Stimulated activated CD4-positive, alpha-beta T cell treated with anti-CD3 and anti-CD28 coated beads, Interleukin-15, amount 100 ng/mL, for 48 hours (primary cell): ENCODE data around the gene SLC18B1.

Experiments
- DNase-seq, 2 donors: peaks; one replicate each; pipeline ENCODE4 v3.0.0-alpha.2; 2020; ENCODE audit warnings: low read depth in 2 of 2

Gene SLC18B1

DNA sequence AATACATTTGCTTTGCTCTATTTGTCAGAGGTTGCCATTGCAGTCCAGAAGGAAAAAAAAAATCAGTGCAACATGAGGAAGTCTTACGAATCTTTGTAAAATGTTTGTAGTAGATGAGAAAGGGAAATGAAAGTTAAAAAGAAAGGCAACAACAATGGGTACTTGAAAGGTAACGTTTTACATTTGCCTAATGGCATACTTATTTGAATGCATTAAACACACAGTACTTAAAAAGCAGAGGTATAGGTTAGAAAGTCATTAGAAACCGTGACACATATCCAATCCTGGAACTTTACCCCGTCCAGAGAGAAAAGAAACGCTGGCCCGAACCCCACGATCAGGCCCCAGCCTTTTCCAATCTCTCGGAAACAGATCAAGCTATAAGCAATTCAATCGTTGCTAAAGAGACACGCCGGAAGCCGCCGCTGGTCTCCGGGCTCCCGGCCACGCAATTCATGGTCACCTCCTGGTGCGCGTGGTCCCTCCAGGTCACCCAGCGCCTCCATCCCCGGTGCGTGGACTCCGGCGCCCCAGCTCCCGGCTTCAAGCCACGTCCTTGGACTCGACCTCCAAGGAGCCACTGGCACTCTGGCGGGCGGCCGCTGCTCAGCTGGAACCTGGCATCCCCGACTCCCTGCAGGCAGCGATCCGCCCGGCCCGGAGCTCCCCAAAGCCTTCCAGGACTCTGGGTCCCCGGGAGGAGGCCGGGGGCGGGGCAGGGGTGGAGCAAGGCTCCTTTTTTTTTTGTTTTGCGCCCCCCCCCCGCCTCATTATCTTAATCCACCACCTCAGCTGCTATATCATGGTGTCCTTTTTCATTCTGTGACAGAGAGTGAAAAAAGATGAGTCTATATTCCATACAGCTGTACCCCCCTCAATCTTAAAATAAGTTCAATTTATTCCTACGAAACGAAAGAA, at the start of gene SLC18B1:
TSS of gene SLC18B1 (minus strand) at position 687 of the 918 bp plus-strand sequence. CDS start at position 506, 181 bp downstream.
- no peak for DNase-seq

DNA sequence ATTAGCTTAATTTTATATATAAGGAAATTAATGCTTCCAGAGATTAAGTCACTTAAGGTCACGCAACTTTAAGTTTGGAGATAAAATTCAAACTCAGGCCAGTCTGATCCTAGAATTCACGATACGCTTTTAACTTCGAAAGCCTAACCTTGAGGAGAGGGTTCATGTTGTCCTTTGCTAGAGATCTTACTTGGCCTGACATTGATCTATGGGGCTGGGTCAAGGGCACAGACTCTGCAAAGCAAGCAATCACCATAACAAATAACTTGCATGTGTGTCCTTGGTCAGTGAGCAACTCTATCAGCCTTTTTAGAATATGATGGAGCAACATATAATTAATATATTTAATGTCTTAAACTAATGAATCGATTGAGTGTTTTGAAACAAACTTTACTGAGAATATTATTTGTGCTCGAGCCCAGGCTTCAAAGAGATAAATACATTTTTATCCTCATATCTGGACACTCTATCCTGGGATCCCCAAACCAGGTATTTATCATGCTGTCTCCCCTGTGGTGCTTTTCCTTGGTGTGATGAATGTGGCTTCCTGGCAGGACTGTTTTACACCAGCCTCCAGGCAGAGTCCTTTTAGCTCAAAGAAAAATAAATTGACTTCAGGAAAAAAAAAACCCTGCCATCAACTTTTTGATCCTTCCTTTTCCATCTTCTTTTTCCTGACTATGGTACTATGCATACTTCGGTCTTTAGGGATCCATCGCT, 45.0 kb upstream of the SLC18B1 start:
- DNase-seq = no peak

DNA sequence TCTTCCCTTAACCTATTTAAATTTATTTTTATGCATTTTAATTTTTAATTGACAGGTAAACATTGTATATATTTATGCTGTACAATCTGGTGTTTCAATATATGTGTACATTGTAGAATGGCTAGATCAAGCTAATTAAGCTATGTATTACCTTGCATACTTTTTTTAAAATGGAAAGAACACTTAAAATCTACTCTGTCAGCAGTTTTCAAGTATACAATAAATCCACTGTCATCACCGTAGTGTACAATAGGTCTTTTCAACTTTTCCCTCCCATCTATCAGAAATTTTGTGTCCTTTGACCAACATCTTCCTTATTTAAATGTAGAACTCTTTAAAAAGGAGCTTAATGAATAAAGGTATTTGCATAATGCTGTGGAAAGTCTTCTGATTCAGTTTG, 43.5 kb upstream of the SLC18B1 start:
- DNase-seq = no peak

DNA sequence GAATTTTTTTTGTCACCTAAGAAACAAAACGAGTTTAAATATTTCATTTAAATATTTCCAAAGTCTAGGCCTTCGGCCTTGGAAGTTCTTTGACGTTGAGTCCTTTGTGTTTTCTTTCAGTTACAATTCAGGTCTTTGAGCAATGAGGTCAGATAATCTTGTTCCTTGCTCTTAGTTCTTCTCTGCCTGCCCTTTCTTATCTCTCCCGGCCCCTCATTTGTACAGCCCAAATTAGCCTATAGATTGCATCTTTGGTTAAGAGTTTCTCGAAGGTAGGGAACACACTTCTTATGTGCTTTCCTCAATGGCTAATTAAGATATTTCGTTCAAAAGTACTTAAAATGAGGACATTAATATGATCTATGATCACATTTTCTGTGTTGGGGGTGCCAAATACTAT, 34.5 kb upstream of the SLC18B1 start:
- DNase-seq = no peak

DNA sequence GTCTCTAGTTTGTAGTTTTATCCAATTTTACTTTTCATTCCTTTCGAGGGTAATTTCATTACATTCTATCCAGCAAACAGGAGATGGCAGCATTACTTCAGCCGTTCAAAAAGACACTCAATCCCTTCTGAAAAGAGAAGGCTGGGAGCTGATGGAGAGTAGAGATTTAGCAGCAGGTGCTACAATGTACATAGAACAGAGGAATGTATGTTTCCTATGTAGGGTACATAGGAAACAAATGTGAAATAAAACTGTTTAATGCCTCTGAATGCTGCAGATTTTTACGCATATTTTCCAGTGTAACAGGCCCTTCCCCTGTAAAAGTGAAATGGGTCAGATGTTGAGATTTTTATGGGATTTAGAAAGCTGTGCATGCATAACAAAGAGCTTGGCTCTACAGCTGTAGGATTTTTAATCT, 31.9 kb upstream of the SLC18B1 start:
- no peak for DNase-seq

DNA sequence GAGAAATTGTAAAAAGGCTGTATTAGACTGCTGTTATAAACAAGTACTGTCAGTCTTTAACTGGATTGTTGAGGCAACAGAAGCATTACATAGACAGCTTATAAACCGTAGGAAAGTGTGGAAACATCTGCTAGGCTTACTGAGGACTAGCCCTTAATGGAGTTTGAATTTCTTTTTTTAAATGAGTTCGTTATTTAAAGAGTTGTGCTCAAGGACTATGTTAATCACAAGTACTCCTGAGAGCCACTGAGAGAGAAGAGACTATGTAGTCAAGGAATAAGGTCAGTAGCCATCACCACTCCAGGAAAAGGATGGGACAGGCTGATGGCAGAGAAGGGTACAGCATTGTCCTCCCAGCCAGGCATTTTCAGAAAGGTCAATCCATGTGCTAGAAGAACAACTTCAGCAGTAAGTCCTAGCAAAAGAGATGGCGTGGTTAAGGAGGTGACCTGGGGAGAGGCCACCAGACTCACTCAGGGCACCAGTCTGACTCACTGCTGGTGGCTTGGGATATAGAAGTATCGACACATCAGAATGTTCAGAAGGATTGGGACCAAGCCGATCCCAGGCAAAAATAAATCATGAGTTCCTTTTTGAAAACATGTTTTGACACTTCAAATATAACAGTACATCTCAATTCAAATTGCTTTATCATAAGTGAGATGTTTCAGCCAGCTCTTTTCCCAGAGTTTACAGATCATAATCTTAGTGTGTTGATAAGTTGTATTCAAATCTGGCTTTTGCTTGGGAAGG, 22.4 kb upstream of the SLC18B1 start:
- DNase-seq = no peak

DNA sequence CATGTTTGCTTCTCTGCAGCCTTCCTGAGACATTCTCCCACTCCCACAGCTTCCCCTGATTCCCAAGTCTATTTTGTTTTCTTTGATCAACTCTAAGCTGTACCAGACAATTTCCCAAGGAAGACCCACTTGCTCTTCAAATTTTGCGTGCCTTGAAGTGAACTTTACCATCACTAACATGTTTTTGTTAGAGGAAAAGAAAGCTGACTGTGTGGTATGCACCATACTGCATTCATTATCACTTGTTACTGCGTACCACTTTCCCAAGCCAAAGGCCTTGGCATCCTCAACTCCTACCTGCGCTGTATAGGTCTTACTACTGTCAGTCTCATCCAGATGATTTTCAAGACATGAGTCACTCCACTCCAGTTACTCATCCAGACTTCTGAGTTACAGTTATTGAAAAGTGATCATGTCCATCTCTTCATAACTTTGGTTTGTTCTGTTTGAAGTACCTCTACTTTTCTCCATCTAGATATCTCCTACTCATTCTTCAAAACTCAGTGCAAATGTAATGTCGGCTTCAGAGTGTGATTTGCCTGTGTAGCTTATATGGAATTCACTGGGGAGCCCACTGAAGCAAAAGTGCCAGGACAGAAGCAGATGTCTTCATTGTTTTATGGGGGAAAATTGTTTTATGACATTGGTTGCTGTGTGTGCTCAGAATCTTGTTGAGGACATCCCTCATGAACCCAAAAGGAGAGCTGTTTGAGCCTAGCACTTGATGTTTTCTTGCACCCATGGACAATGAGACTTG, 21.1 kb upstream of the SLC18B1 start:
- DNase-seq = no peak

DNA sequence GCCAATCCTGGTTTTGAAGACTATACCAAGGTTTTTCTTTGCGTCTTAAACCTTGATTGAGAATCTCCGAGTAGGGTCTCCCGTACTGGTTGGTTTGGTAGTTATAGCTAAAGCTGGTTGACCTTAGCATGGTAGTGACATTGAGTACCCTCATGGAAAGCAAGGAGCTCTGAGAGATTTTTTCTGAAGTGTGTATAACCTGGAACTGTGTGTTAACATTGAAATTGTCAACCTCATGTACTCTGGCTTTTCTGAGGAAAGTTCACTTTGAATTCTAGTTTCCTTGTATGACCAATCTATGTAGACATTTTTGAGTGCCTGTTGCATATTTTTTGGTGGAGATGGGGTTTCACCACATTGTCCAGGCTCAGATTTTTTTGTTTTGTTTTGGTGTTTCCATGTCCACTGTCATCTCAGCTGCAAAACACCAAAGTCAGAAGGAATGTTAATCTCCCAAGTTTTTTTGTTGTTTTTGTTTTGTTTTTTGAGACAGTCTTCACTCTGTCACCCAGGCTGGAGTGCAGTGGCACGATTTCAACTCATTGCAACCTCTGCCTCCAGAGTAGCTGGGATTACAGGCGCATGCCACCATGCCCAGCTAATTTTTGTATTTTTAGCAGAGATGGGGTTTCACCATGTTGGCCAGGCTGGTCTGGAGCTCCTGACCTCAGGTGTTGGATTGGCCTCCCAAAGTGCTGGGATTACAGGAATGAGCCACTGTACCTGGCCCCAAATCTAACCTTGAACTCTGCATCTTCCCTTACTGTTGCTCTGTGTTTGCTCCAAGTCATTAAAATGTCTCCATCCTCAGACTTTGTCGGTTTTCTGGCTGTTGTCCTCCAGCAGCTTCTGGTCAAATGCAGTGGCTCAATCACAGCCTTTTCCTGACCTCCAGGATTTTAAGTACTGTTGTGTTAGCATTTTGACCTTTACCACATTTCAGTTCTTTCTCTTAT, 20.2 kb upstream of the SLC18B1 start:
- DNase-seq = no peak

DNA sequence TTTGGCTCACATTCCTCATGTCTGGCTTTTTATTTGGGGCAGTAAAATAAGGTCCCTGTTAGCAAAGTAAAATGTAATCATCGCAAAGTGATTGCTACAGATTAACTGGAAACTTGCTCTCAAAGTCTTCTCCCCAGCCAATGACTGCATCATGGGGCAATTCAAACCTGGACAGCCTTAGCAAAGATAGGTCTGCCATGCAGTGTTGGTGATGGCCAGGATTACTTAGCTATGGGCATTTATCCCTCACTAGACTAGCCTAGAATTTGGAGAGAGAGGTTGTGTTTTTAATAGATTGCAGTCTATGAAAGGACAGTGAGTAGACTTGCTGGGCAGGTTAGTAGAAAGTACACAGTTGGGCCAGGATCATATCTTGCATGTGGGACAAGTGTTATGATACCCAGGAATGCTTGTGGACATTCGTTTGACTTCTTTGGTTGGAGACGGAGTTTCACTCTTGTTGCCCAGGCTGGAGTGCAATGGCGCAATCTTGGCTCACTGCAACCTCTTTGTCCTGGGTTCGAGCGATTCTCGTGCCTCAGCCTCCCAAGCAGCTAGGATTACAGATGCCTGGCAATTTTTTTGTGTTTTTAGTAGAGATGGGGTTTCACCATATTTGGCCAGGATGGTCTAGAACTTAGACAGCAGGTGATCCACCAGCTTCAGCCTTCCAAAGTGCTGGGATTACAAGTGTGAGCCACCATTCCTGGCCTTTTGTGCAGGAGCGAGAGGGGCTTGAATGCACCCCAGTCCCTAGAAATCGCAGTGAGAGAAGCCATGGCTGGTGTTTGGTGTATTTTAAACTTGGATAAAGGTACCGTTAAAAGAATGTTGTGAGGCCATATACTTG, 19.3 kb upstream of the SLC18B1 start:
- no peak for DNase-seq

DNA sequence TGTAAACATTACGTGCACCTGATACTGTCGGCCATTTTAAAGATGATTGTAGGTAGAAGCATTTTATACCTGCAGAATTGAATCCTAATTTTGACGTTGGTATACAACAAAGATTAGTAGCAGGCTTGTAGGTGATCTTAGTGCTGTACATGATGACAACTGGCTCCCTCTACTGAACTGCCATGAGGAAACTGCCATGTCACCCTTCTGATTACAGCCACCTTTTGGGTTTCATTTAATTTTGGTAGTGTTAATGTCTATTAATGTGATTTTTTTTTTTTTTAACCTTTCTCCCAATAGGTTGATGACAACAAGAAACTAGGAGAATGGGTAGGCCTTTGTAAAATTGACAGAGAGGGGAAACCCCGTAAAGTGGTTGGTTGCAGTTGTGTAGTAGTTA, 18.2 kb upstream of the SLC18B1 start:
- DNase-seq = no peak

DNA sequence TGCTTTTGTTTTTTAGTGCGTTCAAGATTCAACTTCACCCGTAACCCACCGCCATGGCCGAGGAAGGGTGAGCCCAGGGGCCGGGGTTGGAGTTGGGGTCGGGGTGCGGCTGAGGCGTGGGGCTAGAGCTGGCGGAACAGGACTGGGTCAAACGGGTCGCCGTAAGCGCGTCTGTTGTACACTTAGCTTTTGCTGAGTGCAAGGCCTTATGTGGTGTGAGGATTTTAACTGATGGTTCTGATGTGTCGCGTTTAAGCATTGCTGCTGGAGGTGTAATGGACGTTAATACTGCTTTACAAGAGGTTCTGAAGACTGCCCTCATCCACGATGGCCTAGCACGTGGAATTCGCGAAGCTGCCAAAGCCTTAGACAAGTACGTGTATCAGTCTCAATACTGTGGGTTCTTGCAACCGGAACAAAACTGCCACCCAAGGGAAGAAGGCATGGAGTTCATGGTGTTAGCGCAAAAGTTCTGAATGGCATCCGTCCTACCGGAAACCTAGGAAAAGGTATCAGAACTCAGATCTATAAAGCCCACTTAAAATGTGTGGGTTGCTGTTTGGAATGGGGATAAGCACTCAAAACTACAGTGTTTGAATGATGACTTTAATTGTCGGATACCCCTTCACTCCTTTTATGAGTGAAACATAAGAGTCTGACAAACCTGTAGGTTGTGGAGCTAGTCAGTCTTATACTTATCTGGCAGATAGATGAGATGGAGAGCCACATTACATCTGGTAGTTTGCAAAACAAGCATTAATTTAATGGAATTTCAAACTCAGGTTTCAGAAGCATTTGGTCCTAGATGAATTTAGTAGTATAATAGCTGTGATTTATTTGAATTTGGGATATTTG, 16.5 kb upstream of the SLC18B1 start:
- no peak for DNase-seq

DNA sequence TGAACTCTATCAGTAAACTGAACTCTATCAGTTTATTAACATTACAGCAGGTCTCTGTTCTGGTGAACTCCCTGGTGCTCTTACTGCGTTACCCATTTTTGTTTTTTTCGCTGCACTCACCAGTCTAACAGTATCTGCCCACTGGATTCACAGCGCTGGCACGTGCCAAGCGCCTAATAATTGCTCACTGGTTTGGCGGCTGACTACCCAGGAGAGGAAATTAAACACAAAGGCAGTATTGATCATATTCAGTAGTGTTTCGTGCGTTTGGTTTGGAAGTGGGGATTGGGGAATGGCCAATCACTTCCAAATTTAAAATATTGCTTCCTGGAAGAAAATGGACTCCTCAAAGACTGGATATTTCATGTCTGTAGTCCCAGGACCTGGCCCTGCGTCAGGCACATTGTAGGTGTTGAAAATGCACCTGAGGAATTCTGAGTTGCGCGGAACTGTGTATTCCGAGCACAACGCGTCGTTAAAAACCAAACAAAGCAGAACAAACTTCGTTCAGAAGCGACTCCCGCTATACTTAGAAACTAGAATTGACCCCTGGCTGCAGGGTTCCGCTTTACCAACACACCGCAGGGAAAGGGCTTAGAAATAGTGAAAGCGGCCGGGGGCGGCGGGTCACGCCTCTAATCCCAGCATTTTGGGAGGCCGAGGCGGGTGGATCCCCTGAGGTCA, 14.9 kb upstream of the SLC18B1 start:
- DNase-seq = no peak

DNA sequence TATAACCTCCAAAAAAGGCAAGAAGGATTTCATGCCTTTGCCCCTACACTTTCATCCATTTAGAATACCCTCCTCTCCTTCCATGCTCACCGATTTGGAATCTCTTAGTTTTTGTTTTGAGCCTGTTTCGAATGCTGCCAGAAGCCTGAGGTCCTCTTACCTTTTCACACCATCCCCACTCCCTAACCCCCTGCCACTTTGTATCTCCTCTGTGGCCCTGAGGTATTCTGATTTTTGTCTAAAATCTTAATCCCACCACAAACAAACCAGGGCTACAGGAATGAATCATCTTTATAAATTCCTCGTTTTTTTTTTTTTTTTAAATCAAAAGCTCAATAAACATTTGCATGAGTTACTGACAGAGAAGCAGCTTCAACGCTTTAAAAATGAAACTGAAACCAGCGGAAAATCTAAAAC, 14.3 kb upstream of the SLC18B1 start:
- DNase-seq = no peak

DNA sequence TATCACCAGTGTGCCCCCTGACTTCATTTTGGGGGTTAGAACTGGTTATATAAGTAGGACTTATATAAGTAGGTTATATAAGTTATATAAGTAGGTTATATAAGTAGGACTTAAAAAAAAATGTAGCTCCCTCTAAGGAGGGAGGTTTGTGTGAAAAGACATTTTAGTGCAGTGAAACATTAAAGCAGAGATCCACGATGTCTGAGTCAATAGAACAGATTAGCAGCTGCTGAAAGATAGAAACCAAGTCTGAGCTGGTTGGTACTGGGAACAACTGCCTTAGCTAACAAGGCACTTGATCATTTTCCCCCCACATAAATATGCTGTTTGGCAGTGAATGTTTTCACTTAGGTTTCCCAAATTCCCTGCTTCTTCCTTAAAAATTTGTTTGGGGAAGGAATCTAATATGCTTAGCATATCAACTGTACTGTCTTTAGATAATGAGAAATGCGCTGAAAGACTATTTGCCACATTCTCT, 13.9 kb upstream of the SLC18B1 start:
- DNase-seq = no peak

DNA sequence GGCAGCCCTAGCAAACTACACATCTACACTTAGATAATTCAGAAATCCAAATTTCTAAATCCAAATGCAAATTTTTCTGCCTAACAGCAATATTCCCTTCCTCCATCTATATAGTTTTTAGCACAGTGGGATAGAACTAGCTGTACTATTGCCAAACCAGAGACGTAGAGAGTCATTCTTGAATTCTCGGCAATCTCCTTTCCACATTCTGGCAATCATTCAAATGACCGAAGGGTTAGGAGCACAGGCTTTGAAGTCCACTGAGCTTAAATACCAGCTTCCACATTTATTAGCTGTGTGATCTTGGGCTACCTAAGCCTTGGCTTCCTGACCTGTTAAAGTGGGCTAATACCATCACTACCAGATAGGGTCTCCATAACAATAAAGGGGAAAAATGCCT, 12.8 kb upstream of the SLC18B1 start:
- no peak for DNase-seq

DNA sequence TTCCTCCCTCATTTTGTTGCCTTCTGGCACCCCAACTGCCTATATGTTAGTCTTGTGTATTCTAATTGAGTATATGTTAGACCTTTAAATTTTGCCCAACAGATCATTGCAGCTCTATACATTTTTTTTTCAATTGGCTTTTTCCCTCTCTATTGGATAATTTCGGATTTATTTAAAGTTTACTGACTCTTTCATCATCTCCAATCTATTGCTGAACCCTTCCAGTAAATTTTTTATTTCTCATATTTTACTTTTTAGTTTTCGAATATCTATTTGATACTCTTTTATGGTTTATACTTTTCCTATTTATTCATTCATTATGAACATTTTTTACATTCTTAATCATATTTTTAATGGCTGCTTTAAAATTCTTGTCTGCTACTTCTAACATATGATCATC, 7.1 kb upstream of the SLC18B1 start:
- no peak for DNase-seq

DNA sequence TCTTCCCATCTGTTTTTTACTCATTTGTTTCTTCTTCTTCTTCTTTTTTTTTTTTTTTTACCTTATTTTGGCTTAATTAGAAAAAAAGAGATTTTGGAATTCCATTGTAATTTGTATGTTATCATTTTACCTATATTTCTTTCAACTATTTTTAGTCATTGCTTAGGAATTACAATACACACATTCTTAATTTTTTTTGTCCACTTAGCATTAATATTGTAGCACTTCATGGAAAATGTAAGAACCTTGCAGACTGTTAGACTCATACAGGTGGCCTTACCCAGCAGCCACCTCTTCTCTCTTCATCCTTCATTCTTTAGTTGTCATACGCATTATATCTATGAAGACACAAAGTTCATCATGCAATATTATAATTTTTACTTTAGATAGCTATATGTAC, 5.8 kb upstream of the SLC18B1 start:
- no peak for DNase-seq

DNA sequence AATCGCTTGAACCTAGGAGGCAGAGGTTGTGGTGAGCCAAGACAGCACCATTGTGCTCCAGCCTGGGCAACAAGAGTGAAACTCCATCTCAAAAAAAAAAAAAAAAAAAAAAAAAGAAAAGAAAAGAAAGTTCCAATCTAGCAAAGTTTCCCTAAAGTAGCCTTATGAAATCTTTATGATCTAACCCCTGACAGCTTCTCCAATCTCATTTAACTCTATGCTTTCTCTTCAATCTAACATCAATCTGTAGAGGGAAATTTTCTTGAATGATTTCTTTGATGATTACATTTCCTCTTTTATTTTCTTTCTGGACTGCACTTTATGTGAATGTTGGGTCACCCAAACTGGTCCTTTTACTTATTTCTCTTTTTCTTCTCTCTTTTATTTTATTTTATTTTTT, 2.2 kb upstream of the SLC18B1 start:
- DNase-seq = no peak
